Spleen (tissue), 7 donors: ENCODE data around the gene PGAP2.

Experiments used
- CTCF ChIP-seq, 11 experiments: fragments of 200-600 bp in 7 of 11; fragments of 450-650 bp in 4 of 11; sonication (generic) in 4 of 11; IDR thresholded peaks in 8 of 11; conservative IDR thresholded peaks in 3 of 11; 1 replicate in 7 of 11; 2 replicates in 4 of 11; pipeline versions ENCODE4 v1.4.0 to v1.8.0; 2016 to 2021; ENCODE audit warnings: antibody characterized with exemption in 11 of 11, inconsistent platforms in 4 of 11, mild to moderate bottlenecking in 1 of 11
- POLR2A ChIP-seq, 3 donors: fragments of 450-650 bp; IDR thresholded peaks; one replicate each; pipeline ENCODE4 v1.5.1; 2017; ENCODE audit warnings: antibody characterized with exemption in 3 of 3, mild to moderate bottlenecking in 1 of 3
- donor health status: DM: no; HTN: no; CAD: no; lungs with moderate emphysema.
- donor health status: DM: no; HTN: no; CAD: no.
- donor health status: DM: no; HTN: no; CAD: no.

- TF ChIP-seq CTCF (IDR thresholded peaks at IDR 0.05 in 8 of 11, conservative IDR thresholded peaks at IDR 0.05 in 3 of 11) (no peak), POLR2A (IDR thresholded peaks at IDR 0.05) (no peak)
Observed at GRCh38 chr11:3830730-3831129, 22.4 kb downstream of the PGAP2 start.
